Mammary epithelial cell (primary cell): ENCODE measurements around the gene PCDHGB5.

ENCODE experiments used
- EZH2 ChIP-seq: IDR thresholded peaks from 2 replicates; pipeline ENCODE4 v1.6.1; 2012; ENCODE audit warnings: low read length, inconsistent platforms, borderline replicate concordance
- TF ChIP-seq, protein P1 (sequence below), 2 donors: IDR thresholded peaks in 1 of 2; conservative IDR thresholded peaks in 1 of 2; 2 replicates each; pipeline ENCODE4 v1.5.1; 2011 to 2012; ENCODE audit warnings: inconsistent platforms in 2 of 2, low read length in 2 of 2, mild to moderate bottlenecking in 2 of 2, control low read depth in 1 of 2, low read depth in 1 of 2; ENCODE audit not compliant: insufficient read depth in 1 of 2; ENCODE audit errors: extremely low read depth in 1 of 2

DNA sequence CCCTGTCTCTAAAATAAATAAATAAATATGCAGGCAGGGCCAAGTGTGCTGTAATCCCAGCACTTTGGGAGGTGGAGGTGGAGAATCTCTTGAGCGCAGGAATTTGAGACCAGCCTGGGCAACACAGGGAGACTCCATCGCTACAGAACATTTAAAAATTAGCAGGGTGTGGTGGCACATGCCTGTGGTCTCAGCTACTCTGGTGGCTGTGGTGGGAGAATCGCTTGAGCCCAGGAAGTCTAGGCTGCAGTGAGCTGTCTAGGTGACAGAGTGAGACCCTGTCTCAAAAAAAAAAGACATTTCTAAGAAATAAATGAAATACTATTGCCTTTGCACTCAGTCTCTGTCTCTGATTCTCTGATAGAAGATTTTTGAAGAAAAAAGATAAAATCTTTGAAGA, 13.8 kb downstream of the PCDHGB5 start:
- TF ChIP-seq, protein P1, sequence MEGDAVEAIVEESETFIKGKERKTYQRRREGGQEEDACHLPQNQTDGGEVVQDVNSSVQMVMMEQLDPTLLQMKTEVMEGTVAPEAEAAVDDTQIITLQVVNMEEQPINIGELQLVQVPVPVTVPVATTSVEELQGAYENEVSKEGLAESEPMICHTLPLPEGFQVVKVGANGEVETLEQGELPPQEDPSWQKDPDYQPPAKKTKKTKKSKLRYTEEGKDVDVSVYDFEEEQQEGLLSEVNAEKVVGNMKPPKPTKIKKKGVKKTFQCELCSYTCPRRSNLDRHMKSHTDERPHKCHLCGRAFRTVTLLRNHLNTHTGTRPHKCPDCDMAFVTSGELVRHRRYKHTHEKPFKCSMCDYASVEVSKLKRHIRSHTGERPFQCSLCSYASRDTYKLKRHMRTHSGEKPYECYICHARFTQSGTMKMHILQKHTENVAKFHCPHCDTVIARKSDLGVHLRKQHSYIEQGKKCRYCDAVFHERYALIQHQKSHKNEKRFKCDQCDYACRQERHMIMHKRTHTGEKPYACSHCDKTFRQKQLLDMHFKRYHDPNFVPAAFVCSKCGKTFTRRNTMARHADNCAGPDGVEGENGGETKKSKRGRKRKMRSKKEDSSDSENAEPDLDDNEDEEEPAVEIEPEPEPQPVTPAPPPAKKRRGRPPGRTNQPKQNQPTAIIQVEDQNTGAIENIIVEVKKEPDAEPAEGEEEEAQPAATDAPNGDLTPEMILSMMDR (conservative IDR thresholded peaks at IDR 0.05 in 1 of 2, IDR thresholded peaks at IDR 0.05 in 1 of 2; ENCODE audit: extremely low read depth in 1 of 2, insufficient read depth in 1 of 2, low read depth in 1 of 2, low read length in 2 of 2) = no peak
- no peak for TF ChIP-seq EZH2
